OCI-LY1 (cell line): ENCODE results near the gene TMEM184B.

ENCODE experiments used
- H2AFZ ChIP-seq: fragments of 200-600 bp; sonication (generic), shearing (Covaris generic); 2 replicates; pipeline ENCODE4 v1.6.0; 2014; ENCODE audit warnings: antibody characterized with exemption, mild to moderate bottlenecking, low read length
- H3F3A ChIP-seq: fragments of 200-600 bp; sonication (generic), shearing (Covaris generic); 2 replicates; pipeline ENCODE4 v1.6.0; 2014; ENCODE audit warnings: mild to moderate bottlenecking, antibody characterized with exemption, low read length, moderate library complexity; ENCODE audit not compliant: insufficient read depth
- H3K27ac ChIP-seq: fragments of 200-600 bp; sonication (generic); 2 replicates; pipeline ENCODE4 v1.5.1; 2014; ENCODE audit warnings: low read length, mixed run types, mild to moderate bottlenecking, low read depth; ENCODE audit not compliant: poor library complexity, severe bottlenecking
- H3K27me3 ChIP-seq: fragments of 200-600 bp; sonication (generic); 2 replicates; pipeline ENCODE4 v1.6.0; 2014; ENCODE audit warnings: antibody characterized with exemption, mild to moderate bottlenecking, low read length, moderate library complexity; ENCODE audit not compliant: insufficient read depth
- H3K36me3 ChIP-seq: fragments of 200-600 bp; sonication (generic); 2 replicates; pipeline ENCODE4 v1.6.1; 2014; ENCODE audit warnings: mild to moderate bottlenecking, antibody characterized with exemption, low read length, moderate library complexity, mixed read lengths; ENCODE audit not compliant: insufficient read depth
- H3K4me1 ChIP-seq: fragments of 200-600 bp; sonication (generic); 2 replicates; pipeline ENCODE4 v1.5.1; 2014; ENCODE audit warnings: mild to moderate bottlenecking, low read length, moderate library complexity; ENCODE audit not compliant: insufficient read depth, severe bottlenecking
- H3K4me2 ChIP-seq: fragments of 200-600 bp; sonication (generic), shearing (Covaris generic); 2 replicates; pipeline ENCODE4 v1.6.1; 2014; ENCODE audit warnings: low read length
- H3K4me3 ChIP-seq: fragments of 200-600 bp; sonication (generic); 2 replicates; pipeline ENCODE4 v1.5.1; 2014; ENCODE audit warnings: low read length, low read depth, mild to moderate bottlenecking, mixed read lengths; ENCODE audit not compliant: poor library complexity, severe bottlenecking
- H3K79me2 ChIP-seq: fragments of 200-600 bp; shearing (Covaris generic); 2 replicates; pipeline ENCODE4 v1.6.1; 2016; ENCODE audit warnings: mixed run types, low read length, mixed read lengths; ENCODE audit not compliant: insufficient read depth
- H3K9ac ChIP-seq: fragments of 200-600 bp; sonication (generic), shearing (Covaris generic); 2 replicates; pipeline ENCODE4 v1.6.1; 2014; ENCODE audit warnings: mild to moderate bottlenecking, low read length, mixed read lengths
- H3K9me2 ChIP-seq: fragments of 200-600 bp; sonication (generic), shearing (Covaris generic); 2 replicates; pipeline ENCODE4 v1.6.1; 2014; ENCODE audit warnings: low read depth, mild to moderate bottlenecking, low read length, mixed read lengths
- H3K9me3 ChIP-seq: fragments of 200-600 bp; shearing (Covaris generic); 2 replicates; pipeline ENCODE4 v1.6.1; 2014; ENCODE audit warnings: low read length, mixed read lengths
- H4K20me1 ChIP-seq: fragments of 200-600 bp; sonication (generic), shearing (Covaris generic); 2 replicates; pipeline ENCODE4 v1.6.0; 2016; ENCODE audit warnings: mild to moderate bottlenecking, low read length; ENCODE audit not compliant: insufficient read depth
- CTCF ChIP-seq: fragments of 200-600 bp; sonication (generic), shearing (Covaris generic); IDR thresholded peaks from 2 replicates; pipeline ENCODE4 v1.5.1; 2017; ENCODE audit warnings: mild to moderate bottlenecking, antibody characterized with exemption, low read length, moderate library complexity, mixed read lengths
- EZH2 ChIP-seq: fragments of 200-600 bp; sonication (generic), shearing (Covaris generic); IDR thresholded peaks from 2 replicates; pipeline ENCODE4 v1.8.0; 2017; ENCODE audit warnings: borderline replicate concordance, mixed run types, mild to moderate bottlenecking, antibody characterized with exemption, low read length, moderate library complexity, mixed read lengths

TMEM184B gene

GRCh38 chr22:38270091-38270992, 2.5 kb downstream of the TMEM184B start:
- H4K20me1 ChIP-seq, result no peaks in the 10 kb centered on the region
- no peaks in the 10 kb centered on the region for H3K9me3 ChIP-seq
- H2AFZ ChIP-seq, result no peak overlapping the region
- no peak overlapping the region for H3K27ac ChIP-seq
- no peaks in the 10 kb centered on the region for H3K9me2 ChIP-seq
- no peak overlapping the region for H3K4me3 ChIP-seq
- H3K9ac ChIP-seq, result no peak overlapping the region
- no peaks in the 10 kb centered on the region for H3K36me3 ChIP-seq
- H3K4me1 ChIP-seq, result peaks cover 19% of the 10 kb centered on the region
- no peaks in the 10 kb centered on the region for H3K79me2 ChIP-seq
- no peaks in the 10 kb centered on the region for H3F3A ChIP-seq
- H3K4me2 ChIP-seq, result no peak overlapping the region
- no peaks in the 10 kb centered on the region; the same call in 1 of the 2 replicates for H3K27me3 ChIP-seq
- no peak for TF ChIP-seq CTCF
- TF ChIP-seq EZH2, result no peak

GRCh38 chr22:38269466-38269865, 3.3 kb downstream of the TMEM184B start:
- H3K79me2 ChIP-seq, result no peaks in the 10 kb centered on the region
- no peak overlapping the region for H3K9ac ChIP-seq
- H3K9me3 ChIP-seq, result no peaks in the 10 kb centered on the region
- no peaks in the 10 kb centered on the region for H3F3A ChIP-seq
- H3K4me1 ChIP-seq, result peaks cover 19% of the 10 kb centered on the region
- H3K4me3 ChIP-seq, result no peak overlapping the region
- H3K36me3 ChIP-seq, result no peaks in the 10 kb centered on the region; the same call in 1 of the 2 replicates
- no peaks in the 10 kb centered on the region for H3K9me2 ChIP-seq
- no peaks in the 10 kb centered on the region; the same call in 1 of the 2 replicates for H3K27me3 ChIP-seq
- H4K20me1 ChIP-seq, result no peaks in the 10 kb centered on the region
- TF ChIP-seq EZH2, result no peak
- TF ChIP-seq CTCF, result no peak
- H2AFZ ChIP-seq, result no peak overlapping the region
- H3K4me2 ChIP-seq, result no peak overlapping the region
- H3K27ac ChIP-seq, result no peak overlapping the region

- TF ChIP-seq CTCF (no peak), EZH2 (no peak)
- H3K4me2 ChIP-seq, result no peak overlapping the region
- H2AFZ ChIP-seq, result no peak overlapping the region
- H3K4me3 ChIP-seq, result no peak overlapping the region
- peaks cover 4% of the 10 kb centered on the region for H3K4me1 ChIP-seq
- H3K9ac ChIP-seq, result no peak overlapping the region
- no peaks in the 10 kb centered on the region for H3F3A ChIP-seq
- H3K27me3 ChIP-seq, result no peaks in the 10 kb centered on the region
- H3K9me3 ChIP-seq, result no peaks in the 10 kb centered on the region
- H3K79me2 ChIP-seq, result no peaks in the 10 kb centered on the region
- H4K20me1 ChIP-seq, result no peaks in the 10 kb centered on the region
- H3K27ac ChIP-seq, result no peak overlapping the region
- no peaks in the 10 kb centered on the region; the same call in 1 of the 2 replicates for H3K36me3 ChIP-seq
- no peaks in the 10 kb centered on the region for H3K9me2 ChIP-seq
These were observed 5.7 kb downstream of the TMEM184B start for GRCh38 chr22:38267086-38267485.
